SK-N-SH (cell line): ENCODE measurements around the gene BCAT1. TPM values are rescaled to one million over a fixed set of nuclear protein-coding genes. Genes with fewer than 3 reads are reported as not detected.
A peak's percentile ranks its signal among the peaks of the same experiment; 100 is the strongest.
"Not testable (repeated sequence)": the region's sequence is repeated elsewhere in the genome, so short reads cannot be mapped to it uniquely, and the experiment has no call there.

Source experiments
- CTCF ChIA-PET: fragments of 300-600, 350-600 bp; formaldehyde crosslinking; extraction: SDS; loops from one replicate; lab custom pipeline; 2021; lab: Yijun Ruan, JAX
- POLR2A ChIA-PET: fragments of 350-600 bp; sonication (Branson Sonifier 250); formaldehyde crosslinking; extraction: SDS; loops from one replicate; lab custom pipeline; 2020; ENCODE audit warnings: antibody characterized with exemption, inconsistent platforms; lab: Yijun Ruan, JAX
- DNase-seq: peaks from one replicate; pipeline ENCODE4 v3.0.0; 2012
- H2AFZ ChIP-seq: fragments of 200-600 bp; sonication (generic); 2 replicates; pipeline ENCODE4 v1.8.1; 2016; ENCODE audit warnings: antibody characterized with exemption, mild to moderate bottlenecking, low read depth
- H3F3A ChIP-seq: fragments of 200-600 bp; sonication (generic); replicated peaks from 2 replicates; pipeline ENCODE3; 2016; ENCODE audit warnings: antibody characterized with exemption, mild to moderate bottlenecking; ENCODE audit not compliant: insufficient read depth
- H3K27ac ChIP-seq, 2 experiments: fragments of 200-500 bp in 1 of 2; fragments of 200-600 bp in 1 of 2; sonication (Bioruptor generic) in 1 of 2; sonication (generic), shearing (Covaris generic) in 1 of 2; 2 replicates each; pipeline versions ENCODE4 v1.5.1 to v1.6.1; 2014 to 2016; ENCODE audit warnings: low read depth in 2 of 2, inconsistent platforms in 1 of 2, low read length in 1 of 2, mild to moderate bottlenecking in 1 of 2, mixed read lengths in 1 of 2
- H3K27me3 ChIP-seq: fragments of 200-600 bp; sonication (generic), shearing (Covaris generic); 2 replicates; pipeline ENCODE4 v1.6.1; 2016; ENCODE audit warnings: mixed run types; ENCODE audit not compliant: insufficient read depth
- H3K36me3 ChIP-seq, 2 experiments: fragments of 200-500 bp in 1 of 2; fragments of 200-600 bp in 1 of 2; sonication (Bioruptor generic) in 1 of 2; sonication (generic) in 1 of 2; replicated peaks in 1 of 2; 2 replicates each; pipeline versions ENCODE3 to v1.5.1; 2014 to 2016; ENCODE audit warnings: low read length in 1 of 2, mild to moderate bottlenecking in 1 of 2; ENCODE audit not compliant: insufficient read depth in 2 of 2, control insufficient read depth in 1 of 2
- H3K4me1 ChIP-seq, 2 experiments: fragments of 200-500 bp in 1 of 2; fragments of 200-600 bp in 1 of 2; sonication (Bioruptor generic) in 1 of 2; sonication (generic), shearing (Covaris generic) in 1 of 2; 2 replicates each; pipeline versions ENCODE4 v1.5.1 to v1.6.1; 2014 to 2016; ENCODE audit warnings: low read depth in 1 of 2, low read length in 1 of 2, mixed run types in 1 of 2; ENCODE audit not compliant: insufficient read depth in 2 of 2, control insufficient read depth in 1 of 2
- H3K4me2 ChIP-seq: fragments of 200-600 bp; sonication (generic), shearing (Covaris generic); 2 replicates; pipeline ENCODE4 v1.6.1; 2017; ENCODE audit warnings: mixed run types
- H3K4me3 ChIP-seq, 2 experiments: fragments of 200-500 bp in 1 of 2; fragments of 200-600 bp in 1 of 2; sonication (Bioruptor generic) in 1 of 2; sonication (generic), shearing (Covaris generic) in 1 of 2; 2 replicates each; pipeline versions ENCODE4 v1.5.1 to v1.8.1; 2014 to 2016; ENCODE audit warnings: low read depth in 2 of 2, inconsistent platforms in 1 of 2, low read length in 1 of 2, mild to moderate bottlenecking in 1 of 2, mixed read lengths in 1 of 2, moderate library complexity in 1 of 2
- H3K79me2 ChIP-seq: fragments of 200-600 bp; sonication (generic); 2 replicates; pipeline ENCODE4 v1.8.1; 2017; ENCODE audit warnings: mild to moderate bottlenecking; ENCODE audit not compliant: insufficient read depth
- H3K9ac ChIP-seq: fragments of 200-600 bp; sonication (generic); 2 replicates; pipeline ENCODE4 v1.6.1; 2017; ENCODE audit warnings: mixed run types
- H3K9me2 ChIP-seq: fragments of 200-600 bp; sonication (generic); 2 replicates; pipeline ENCODE4 v1.6.1; 2017; ENCODE audit warnings: mixed run types
- H3K9me3 ChIP-seq: fragments of 200-600 bp; sonication (generic); 2 replicates; pipeline ENCODE4 v1.6.1; 2017; ENCODE audit warnings: mixed run types, mild to moderate bottlenecking, moderate library complexity
- H4K20me1 ChIP-seq: fragments of 200-600 bp; sonication (generic); 2 replicates; pipeline ENCODE4 v1.6.1; 2017; ENCODE audit warnings: mild to moderate bottlenecking, mixed run types; ENCODE audit not compliant: insufficient read depth
- EP300 ChIP-seq, 2 experiments: IDR thresholded peaks; 2 replicates each; pipeline versions ENCODE4 v1.4.0 to v1.6.1; 2012; ENCODE audit warnings: borderline replicate concordance in 1 of 2, low read depth in 1 of 2, low read length in 1 of 2
- FOSL2 ChIP-seq: IDR thresholded peaks from 2 replicates; pipeline ENCODE4 v1.4.0; 2012; ENCODE audit warnings: low read depth, mild to moderate bottlenecking, moderate library complexity, borderline replicate concordance
- FOXJ3 ChIP-seq: sonication (generic); formaldehyde crosslinking; IDR thresholded peaks from 2 replicates; pipeline ENCODE4 v1.5.1; 2020; ENCODE audit warnings: mild to moderate bottlenecking, missing genetic modification reagents
- JUND ChIP-seq: IDR thresholded peaks from 2 replicates; pipeline ENCODE4 v1.4.0; 2012
- RAD21 ChIP-seq: IDR thresholded peaks from 2 replicates; pipeline ENCODE4 v1.6.1; 2012; ENCODE audit warnings: mild to moderate bottlenecking, low read length
- RFX5 ChIP-seq: IDR thresholded peaks from 2 replicates; pipeline ENCODE4 v1.6.1; 2012; ENCODE audit warnings: mild to moderate bottlenecking, improper control_type of control experiment, low read length
- SIN3A ChIP-seq: IDR thresholded peaks from 2 replicates; pipeline ENCODE4 v1.6.1; 2012; ENCODE audit warnings: low read depth, mild to moderate bottlenecking, low read length, moderate library complexity, borderline replicate concordance
- SMC3 ChIP-seq: IDR thresholded peaks from 2 replicates; pipeline ENCODE4 v1.6.1; 2012; ENCODE audit warnings: low read depth, low read length, improper control_type of control experiment
- WGBS: methylation state at CpG from one replicate; pipeline ENCODE4 v1.1.6; 2017; ENCODE audit warnings: low lambda C conversion rate; 5-methylcytosine and 5-hydroxymethylcytosine counted together
- polyA plus RNA-seq, 3 experiments: library from polyadenylated mRNA; depleted of rRNA; stranded (reverse); fragments of >200 nt; gene quantifications; 2 replicates each; pipeline ENCODE4 v1.2.3, GENCODE V29; 2012
- TF ChIP-seq, protein P1 (sequence below): fragments of 200-600 bp; sonication (generic); IDR thresholded peaks from 2 replicates; pipeline ENCODE4 v1.6.1; 2017; ENCODE audit warnings: antibody characterized with exemption, mild to moderate bottlenecking, moderate library complexity

The BCAT1 gene
- polyA plus RNA-seq, 1 of the 3 experiments (the other 2 are of a cell fraction): 7.7 TPM

DNA sequence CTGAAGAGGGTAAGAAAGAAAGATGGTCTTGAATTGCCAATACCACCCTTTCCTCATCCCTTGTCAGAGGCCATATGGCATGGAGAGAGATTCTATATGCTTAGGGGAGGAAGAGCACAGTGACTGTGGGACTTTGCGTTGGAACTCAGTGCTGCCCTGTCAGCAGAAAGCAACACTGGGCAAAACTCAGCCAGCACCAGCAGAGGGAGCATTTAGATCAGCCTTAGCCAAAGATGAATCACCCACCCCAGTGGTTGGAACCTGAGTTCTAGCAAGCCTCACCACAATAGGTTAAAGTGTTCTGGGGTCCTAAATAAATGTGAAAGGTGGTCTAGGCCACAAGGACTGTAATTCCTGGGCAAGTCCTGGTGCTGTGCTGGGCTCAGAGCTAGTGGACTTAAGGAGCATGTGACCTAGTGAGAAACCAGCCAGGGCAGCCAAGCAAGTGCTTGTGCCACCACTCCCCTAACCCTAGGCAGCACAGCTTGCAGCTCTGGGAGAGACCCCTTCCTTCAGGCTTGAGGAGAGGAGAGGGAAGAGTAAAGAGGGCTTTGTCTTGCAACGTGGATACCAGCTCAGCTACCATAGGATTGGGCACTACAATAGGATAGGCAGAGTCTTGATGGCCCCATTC lies 11.4 kb upstream of the BCAT1 start:
- TF ChIP-seq JUND (0 out of 2 replicates have a peak, but pooled peaks have one; percentile 14), RFX5 (no peak), FOSL2 (peak; percentile 73), EP300 (IDR thresholded peaks at IDR 0.05; ENCODE audit: borderline replicate concordance in 1 of 2, low read depth in 1 of 2, low read length in 1 of 2) (no peak), RAD21 (peak; percentile 65), SIN3A (no peak), FOXJ3 (CRISPR knock-in tag) (no peak), SMC3 (peak; percentile 51)
- TF ChIP-seq, protein P1, sequence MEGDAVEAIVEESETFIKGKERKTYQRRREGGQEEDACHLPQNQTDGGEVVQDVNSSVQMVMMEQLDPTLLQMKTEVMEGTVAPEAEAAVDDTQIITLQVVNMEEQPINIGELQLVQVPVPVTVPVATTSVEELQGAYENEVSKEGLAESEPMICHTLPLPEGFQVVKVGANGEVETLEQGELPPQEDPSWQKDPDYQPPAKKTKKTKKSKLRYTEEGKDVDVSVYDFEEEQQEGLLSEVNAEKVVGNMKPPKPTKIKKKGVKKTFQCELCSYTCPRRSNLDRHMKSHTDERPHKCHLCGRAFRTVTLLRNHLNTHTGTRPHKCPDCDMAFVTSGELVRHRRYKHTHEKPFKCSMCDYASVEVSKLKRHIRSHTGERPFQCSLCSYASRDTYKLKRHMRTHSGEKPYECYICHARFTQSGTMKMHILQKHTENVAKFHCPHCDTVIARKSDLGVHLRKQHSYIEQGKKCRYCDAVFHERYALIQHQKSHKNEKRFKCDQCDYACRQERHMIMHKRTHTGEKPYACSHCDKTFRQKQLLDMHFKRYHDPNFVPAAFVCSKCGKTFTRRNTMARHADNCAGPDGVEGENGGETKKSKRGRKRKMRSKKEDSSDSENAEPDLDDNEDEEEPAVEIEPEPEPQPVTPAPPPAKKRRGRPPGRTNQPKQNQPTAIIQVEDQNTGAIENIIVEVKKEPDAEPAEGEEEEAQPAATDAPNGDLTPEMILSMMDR: peak; percentile 69

DNA sequence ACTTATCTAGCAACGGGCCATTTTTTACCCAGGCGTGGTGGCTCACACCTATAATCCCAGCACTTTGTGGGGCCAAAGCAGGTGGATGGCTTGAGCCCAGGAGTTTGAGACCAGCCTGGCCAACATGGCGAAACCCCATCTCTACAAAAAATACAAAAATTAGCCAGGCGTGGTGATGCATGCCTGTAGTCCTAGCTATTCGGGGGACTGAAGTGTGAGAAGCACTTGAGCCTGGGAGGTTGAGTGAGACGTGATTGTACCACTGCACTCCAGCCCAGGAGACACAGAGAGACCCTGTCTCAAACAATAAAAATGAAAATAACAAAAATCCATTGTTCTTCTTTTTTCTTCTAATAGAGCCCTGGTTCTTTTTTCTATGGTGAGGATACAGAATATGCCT lies 7.5 kb upstream of the BCAT1 start:
- CTCF ChIA-PET: interaction anchor here (1.1 kb wide), 1 partner anchor 36 kb away, joined by 3 read pairs; no protein-coding TSS in a partner anchor
- H3K27me3 ChIP-seq, H2AFZ ChIP-seq, H3K9me3 ChIP-seq, H3K9me2 ChIP-seq, H3K79me2 ChIP-seq, H3K36me3 ChIP-seq, H3F3A ChIP-seq, H3K27ac ChIP-seq, POLR2A ChIA-PET, DNase-seq, H3K9ac ChIP-seq, H3K4me2 ChIP-seq, H3K4me3 ChIP-seq, H3K4me1 ChIP-seq, H4K20me1 ChIP-seq: not testable (repeated sequence)
- WGBS: 75% methylated on average over 6 of the region's 6 CpGs

More for the DNA sequence above, 11.4 kb upstream of the BCAT1 start:
- CTCF ChIA-PET: interaction anchor here (1.2 kb wide), 2 partner anchors 176 to 195 kb away, joined by 4 to 5 read pairs; no protein-coding TSS in a partner anchor
- POLR2A ChIA-PET: no interaction called here
- 44% methylated on average over 2 of the region's 2 CpGs for WGBS
- no peaks in the 10 kb centered on the region for H3K79me2 ChIP-seq
- H3K27ac ChIP-seq: no peak overlapping the region
- no peaks in the 10 kb centered on the region for H4K20me1 ChIP-seq
- no peak overlapping the region for H3K9ac ChIP-seq
- no peak overlapping the region for H3K4me2 ChIP-seq
- no peak for DNase-seq
- no peak overlapping the region for H3K4me3 ChIP-seq
- no peaks in the 10 kb centered on the region for H3K4me1 ChIP-seq
- H3K27me3 ChIP-seq: no peaks in the 10 kb centered on the region
- no peaks in the 10 kb centered on the region for H3K9me2 ChIP-seq
- no peak overlapping the region for H2AFZ ChIP-seq
- H3K9me3 ChIP-seq: peaks cover 10% of the 10 kb centered on the region; the same call in 1 of the 2 replicates
- no peaks in the 10 kb centered on the region for H3K36me3 ChIP-seq
- H3F3A ChIP-seq: no peaks in the 10 kb centered on the region
